ENCODE measurements around the gene TDP1. TPM values are rescaled to one million over a fixed set of nuclear protein-coding genes. Genes with fewer than 3 reads are reported as not detected.

The TDP1 gene
- total RNA-seq, 4 donors from 2014 or later: 2.9 to 8.0 (median 7.3) TPM

GRCh38 chr14:89922031-89922907, 33.5 kb upstream of the TDP1 start:
- no peak for DNase-seq
- TF ChIP-seq POLR2A (IDR thresholded peaks at IDR 0.05) (no peak), CTCF (IDR thresholded peaks at IDR 0.05) (no peak)
- Histone ChIP-seq H3K4me1 (peaks cover 5 to 9% of the 10 kb centered on the region in 2 donors), H3K36me3 (peaks cover 0 to 5% of the 10 kb centered on the region in 2 donors), H3K4me3 (replicated peaks in 1 of 3) (no peak overlapping the region), H3K27ac (no peak overlapping the region), H3K27me3 (no peaks in the 10 kb centered on the region), H3K9me3 (no peaks in the 10 kb centered on the region)
- intact Hi-C loops (cut with DNase I): no loop called here
- 89 to 92% methylated on average over 6 of the region's 6 CpGs for WGBS, 2 donors

- peaks cover 9 to 14% of the 10 kb centered on the region in 2 donors for H3K4me1 ChIP-seq
- DNase-seq: no peak
- WGBS, 2 donors: 90 to 91% methylated on average over 4 of the region's 4 CpGs
- no peak overlapping the region for H3K27ac ChIP-seq
- TF ChIP-seq POLR2A (IDR thresholded peaks at IDR 0.05) (no peak), CTCF (IDR thresholded peaks at IDR 0.05) (no peak)
- intact Hi-C loops (cut with DNase I): no loop called here
- H3K9me3 ChIP-seq: no peaks in the 10 kb centered on the region
- no peaks in the 10 kb centered on the region for H3K27me3 ChIP-seq
- H3K4me3 ChIP-seq (replicated peaks in 1 of 3): no peak overlapping the region
- H3K36me3 ChIP-seq: peaks cover 0 to 5% of the 10 kb centered on the region in 2 donors
These were observed 31.5 kb upstream of the TDP1 start for GRCh38 chr14:89924268-89924667.

GRCh38 chr14:89926694-89927093, 29.0 kb upstream of the TDP1 start:
- H3K27ac ChIP-seq: no peak overlapping the region
- H3K4me3 ChIP-seq (replicated peaks in 1 of 3): no peak overlapping the region
- H3K36me3 ChIP-seq: peaks cover 0 to 5% of the 10 kb centered on the region in 2 donors
- no peak for DNase-seq
- H3K9me3 ChIP-seq: no peaks in the 10 kb centered on the region
- intact Hi-C loops (cut with DNase I): no loop called here
- H3K27me3 ChIP-seq: no peaks in the 10 kb centered on the region
- TF ChIP-seq CTCF (IDR thresholded peaks at IDR 0.05): no peak
- no peak for TF ChIP-seq POLR2A (IDR thresholded peaks at IDR 0.05)
- 14 to 23% methylated on average over 1 of the region's 1 CpG for WGBS, 2 donors
- H3K4me1 ChIP-seq: peaks cover 9 to 14% of the 10 kb centered on the region in 2 donors

GRCh38 chr14:89927186-89927865, 28.4 kb upstream of the TDP1 start:
- no peak overlapping the region for H3K4me3 ChIP-seq (replicated peaks in 1 of 3)
- H3K9me3 ChIP-seq: no peaks in the 10 kb centered on the region
- TF ChIP-seq POLR2A (IDR thresholded peaks at IDR 0.05): no peak
- no peak for TF ChIP-seq CTCF (IDR thresholded peaks at IDR 0.05)
- peaks cover 9 to 14% of the 10 kb centered on the region in 2 donors for H3K4me1 ChIP-seq
- intact Hi-C loops (cut with DNase I): no loop called here
- peaks cover 0 to 5% of the 10 kb centered on the region in 2 donors for H3K36me3 ChIP-seq
- H3K27ac ChIP-seq: no peak overlapping the region
- no peaks in the 10 kb centered on the region for H3K27me3 ChIP-seq
- DNase-seq: no peak
- WGBS, 2 donors: 72 to 75% methylated on average over 13 of the region's 13 CpGs

- TF ChIP-seq CTCF (IDR thresholded peaks at IDR 0.05): no peak
- no peak for TF ChIP-seq POLR2A (IDR thresholded peaks at IDR 0.05)
- no peaks in the 10 kb centered on the region for H3K36me3 ChIP-seq
- H3K27me3 ChIP-seq: no peaks in the 10 kb centered on the region
- H3K4me1 ChIP-seq: no peaks in the 10 kb centered on the region
- no peaks in the 10 kb centered on the region for H3K9me3 ChIP-seq
- no peak overlapping the region for H3K27ac ChIP-seq
- 79 to 82% methylated on average over 6 of the region's 6 CpGs for WGBS, 2 donors
- intact Hi-C loops (cut with DNase I): no loop called here
- no peak overlapping the region for H3K4me3 ChIP-seq (replicated peaks in 1 of 3)
- no peak for DNase-seq
These were observed 22.7 kb upstream of the TDP1 start for GRCh38 chr14:89933002-89933401.
